NCI-H1436 (cell line): ENCODE results near the gene BMP7.
"Not testable (repeated sequence)": the region's sequence is repeated elsewhere in the genome, so short reads cannot be mapped to it uniquely, and the experiment has no call there.

ENCODE experiments used
- DNase-seq: peaks from one replicate; lab custom pipeline; 2025; lab: John Stamatoyannopoulos, UW

BMP7 gene

DNA sequence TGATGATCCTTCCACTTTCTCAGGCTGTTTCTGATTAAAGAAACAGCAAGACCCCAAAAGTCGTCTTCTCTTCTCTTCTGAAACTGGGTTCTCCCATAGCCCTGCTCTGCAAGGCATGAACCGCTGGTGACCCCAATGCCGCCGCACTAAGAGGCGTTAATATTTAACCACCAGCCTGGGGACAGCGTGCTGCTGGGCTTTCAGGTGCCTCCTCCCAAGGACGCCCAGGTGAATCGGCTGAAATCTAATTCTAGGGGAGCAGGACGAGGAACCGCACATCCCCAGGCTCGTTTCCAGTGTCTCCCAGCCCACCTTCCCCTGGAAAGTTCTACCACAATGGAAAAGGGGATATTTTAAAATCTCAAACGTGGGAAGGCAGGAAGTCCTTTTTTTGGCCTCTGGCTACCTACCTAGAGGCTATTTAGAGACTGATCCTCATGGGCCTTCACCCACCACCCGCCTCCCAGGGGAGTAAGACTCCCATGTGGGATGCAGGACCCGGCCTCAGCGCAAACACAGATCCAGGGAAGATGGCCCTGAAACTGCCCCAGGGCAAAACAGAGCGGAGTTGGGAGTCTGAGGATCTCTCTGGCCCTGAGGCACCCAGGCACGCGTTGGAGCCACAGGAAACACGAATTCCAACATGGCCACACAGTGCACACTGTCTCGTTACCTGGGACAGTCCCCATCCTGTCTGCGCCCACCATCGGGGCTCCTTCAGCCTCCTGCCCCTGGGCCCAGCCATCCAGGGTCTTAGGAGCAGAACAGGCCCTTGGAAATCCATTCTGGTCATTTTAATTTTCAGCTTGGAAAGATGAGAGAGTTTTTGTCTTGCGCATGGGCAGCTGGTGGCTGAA is 56.2 kb downstream of the BMP7 start:
- DNase-seq: no peak

DNA sequence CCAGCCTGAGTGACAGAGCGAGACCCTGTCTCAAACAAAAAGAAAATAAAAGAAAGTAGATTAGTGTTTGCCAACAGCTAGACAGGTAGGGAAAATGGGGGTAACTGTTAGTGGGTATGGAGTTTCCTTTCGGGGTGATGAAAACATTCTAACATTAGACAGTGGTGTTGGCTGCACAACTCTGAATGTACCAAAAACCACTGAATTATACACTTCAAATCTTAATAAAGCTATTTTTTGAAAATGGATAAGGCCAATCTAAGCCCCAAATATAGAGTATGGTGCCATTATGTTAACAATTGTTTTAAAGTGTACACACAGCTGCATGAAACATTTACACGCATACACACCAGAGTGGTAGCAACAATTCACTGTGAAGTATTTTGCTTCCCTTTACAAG is 57.0 kb downstream of the BMP7 start:
- DNase-seq: no peak

DNA sequence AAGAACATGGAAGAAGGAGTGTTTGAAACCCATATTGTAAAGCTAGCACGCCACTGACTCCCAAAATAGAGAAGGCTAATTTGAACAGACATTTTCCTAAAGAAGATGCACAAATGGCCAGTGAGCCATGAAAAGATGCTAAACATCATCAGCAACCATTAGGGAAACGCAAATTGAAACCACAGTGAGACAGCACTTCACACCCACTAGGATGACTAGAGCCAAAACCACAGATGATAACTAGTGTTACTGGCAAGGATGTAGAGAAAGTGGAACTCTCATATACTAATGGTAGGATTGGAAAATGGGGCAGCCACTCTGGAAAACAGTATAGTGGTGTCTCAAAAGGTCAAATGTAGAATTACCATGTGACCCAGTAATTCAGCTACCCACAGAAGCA is 58.2 kb downstream of the BMP7 start:
- no peak for DNase-seq

DNA sequence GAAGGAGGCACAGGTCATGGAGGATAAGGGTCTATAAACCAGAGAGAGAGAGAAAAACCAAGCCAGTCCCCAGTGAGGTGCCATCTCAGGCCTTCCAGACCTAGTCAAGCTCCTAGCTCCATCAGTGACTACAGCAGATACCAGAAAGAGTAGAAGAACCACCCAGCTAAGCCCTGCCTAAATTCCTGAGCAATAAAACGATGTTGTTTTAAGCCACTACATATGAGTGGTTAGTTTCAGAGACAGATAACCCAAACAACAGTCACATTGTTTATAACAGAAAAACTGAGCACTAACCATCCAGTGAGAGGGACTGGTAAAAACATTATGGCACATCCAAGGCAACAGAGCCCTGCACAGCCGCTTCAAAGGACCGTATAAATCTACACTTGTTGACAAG is 59.2 kb downstream of the BMP7 start:
- no peak for DNase-seq

DNA sequence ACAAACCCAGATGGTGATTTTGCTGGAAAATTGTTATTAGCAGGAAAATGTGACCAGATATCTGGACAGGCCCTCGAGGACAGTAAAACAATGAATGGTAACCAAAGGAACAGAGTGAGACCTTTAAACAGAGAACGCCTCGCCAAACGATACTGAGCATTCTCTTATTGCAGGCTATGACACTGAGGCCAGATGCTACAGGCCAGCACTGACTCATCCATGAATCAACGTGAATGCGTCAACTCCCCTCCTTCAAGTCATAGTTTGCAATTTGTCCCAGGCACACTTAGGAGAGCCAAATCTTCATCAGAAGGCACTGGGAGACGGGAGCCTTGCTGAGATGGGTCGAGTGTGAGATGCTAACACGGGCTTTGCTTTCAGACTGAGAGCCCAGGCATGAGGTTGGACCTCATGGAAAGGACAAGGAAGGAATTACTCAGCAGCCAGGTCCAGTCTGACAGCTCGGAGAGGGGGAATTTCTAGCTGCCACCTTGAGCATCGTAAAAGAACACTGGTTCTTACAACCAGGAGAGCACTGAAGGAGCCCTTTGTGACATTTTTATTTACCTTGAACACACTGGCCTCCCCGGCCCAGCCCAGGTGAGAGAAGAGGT is 60.7 kb downstream of the BMP7 start:
- no peak for DNase-seq

DNA sequence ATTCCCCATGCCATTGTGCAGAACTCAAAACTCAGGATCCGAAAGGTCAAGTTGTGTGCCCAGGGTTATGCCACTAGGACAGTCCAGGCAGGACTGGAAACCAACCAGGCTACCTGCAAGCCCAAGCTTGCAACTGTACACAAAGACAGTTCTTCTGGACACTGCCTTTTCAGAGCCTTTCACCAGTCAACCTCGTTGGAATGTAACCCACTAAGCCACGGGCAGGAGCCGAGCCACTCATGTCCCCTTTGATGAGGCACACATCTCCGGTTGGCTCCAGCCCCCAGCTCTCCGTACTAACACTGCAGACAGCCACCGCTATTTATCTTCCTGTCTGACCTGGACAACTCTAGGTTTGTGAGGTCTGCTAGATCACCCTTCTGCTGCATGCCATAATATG is 62.5 kb downstream of the BMP7 start:
- no peak for DNase-seq

DNA sequence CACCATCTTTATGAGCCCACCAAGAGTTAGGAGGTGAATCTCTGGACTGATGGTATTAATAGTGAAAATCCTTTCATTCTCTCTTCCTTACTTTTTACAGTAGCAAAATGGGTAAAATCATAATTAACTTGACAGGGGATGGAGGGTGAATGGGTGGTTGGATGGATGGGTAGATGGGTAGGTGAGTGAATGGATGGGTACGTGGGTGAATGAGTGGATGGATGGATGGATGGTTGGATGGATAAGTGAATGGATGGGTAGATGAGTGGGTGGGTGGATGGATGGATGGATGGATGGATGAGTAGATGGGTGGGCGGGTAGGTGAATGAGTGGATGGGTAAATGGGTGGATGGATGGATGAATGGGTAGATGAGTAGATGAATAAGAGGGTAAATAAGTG is 63.2 kb downstream of the BMP7 start:
- no peak for DNase-seq

DNA sequence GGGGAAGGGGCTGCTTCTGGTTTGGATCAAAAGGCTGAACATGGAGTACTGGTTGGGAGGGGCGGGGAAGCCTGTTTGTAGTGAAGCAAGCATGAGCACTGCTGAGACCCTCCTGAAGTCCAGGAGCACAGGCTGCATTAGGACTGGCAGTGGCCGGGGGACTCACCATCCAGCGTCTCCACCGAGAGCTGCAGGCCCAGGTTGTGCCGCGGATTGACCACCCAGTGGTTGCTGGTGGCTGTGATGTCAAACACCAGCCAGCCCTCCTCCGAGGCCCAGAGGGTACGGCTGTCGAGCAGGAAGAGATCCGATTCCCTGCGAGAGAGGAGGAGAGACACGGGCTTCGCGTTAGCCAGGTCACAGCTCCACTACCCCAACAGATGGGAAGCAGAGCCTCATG is 64.1 kb downstream of the BMP7 start:
- DNase-seq: no peak

DNA sequence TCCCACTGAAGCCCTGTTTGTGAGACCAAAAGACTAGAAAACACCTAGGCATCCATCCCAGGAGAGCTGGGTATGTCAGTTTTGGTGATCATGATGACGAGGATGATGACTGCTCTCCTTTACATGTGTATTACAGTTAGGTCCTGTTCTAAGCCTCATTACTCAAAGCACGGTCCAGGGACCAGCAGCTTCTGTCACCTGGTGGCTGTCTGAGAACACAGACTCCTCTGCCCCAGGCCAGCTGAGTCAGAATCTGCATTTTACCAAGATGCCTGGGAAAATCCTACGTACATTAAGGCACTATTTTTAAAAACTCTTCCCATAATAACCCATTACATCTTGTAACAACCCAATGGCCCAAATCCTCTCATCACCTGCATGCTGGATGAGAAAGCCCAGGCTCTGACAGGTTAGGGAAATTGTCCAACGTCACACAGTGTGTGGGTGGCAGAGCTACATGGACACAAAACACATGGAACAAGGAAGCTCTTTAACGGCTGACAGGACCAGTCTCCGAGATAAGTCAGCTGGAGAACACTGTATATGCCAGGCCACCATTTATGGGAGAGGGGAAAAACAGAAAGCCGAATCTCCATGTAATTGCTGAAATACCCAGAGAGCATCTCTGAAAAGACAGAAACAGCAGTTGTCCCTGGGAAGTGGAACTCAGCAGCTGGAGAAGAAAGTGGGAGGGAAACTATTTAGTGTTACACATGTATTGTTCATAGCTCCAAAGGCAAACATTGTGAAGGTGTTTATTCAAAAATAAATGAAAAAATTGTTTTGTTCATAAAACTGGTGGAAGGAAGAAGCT is 65.4 kb downstream of the BMP7 start:
- no peak for DNase-seq

DNA sequence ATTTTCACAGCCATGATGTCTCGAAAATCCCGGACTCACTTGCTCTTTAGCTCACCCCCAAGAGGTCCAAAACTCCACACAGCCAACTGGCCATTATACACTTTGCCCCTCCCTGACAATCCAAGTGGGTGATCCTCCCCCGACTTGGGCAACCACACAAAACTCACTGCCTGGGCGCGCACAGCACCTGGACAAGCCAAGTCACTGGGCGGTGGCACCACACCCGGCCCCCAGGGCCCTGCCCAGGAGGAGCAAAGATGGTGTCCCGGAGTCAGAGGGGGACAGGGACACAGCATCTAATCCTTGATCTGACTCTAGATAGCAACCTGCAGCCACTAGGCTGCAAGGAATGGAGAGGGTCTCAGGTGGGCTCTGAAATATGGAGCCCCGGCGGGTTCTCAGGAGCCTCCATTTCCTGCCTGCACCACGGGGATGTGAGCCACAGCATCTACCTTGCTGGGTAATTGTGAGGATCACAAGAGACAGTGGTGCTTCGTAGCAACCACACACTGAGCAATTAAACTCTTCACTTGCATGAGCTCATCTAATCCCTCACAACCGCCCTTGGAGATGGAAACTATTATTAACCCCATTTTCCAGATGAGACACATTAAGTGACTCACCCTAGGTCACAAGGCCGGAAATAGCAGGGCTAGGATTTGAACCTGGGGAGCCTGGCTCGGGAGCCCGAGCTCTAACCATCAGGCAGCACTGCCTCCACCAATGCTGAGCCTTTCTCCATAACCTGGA is 66.6 kb downstream of the BMP7 start:
- DNase-seq: no peak

DNA sequence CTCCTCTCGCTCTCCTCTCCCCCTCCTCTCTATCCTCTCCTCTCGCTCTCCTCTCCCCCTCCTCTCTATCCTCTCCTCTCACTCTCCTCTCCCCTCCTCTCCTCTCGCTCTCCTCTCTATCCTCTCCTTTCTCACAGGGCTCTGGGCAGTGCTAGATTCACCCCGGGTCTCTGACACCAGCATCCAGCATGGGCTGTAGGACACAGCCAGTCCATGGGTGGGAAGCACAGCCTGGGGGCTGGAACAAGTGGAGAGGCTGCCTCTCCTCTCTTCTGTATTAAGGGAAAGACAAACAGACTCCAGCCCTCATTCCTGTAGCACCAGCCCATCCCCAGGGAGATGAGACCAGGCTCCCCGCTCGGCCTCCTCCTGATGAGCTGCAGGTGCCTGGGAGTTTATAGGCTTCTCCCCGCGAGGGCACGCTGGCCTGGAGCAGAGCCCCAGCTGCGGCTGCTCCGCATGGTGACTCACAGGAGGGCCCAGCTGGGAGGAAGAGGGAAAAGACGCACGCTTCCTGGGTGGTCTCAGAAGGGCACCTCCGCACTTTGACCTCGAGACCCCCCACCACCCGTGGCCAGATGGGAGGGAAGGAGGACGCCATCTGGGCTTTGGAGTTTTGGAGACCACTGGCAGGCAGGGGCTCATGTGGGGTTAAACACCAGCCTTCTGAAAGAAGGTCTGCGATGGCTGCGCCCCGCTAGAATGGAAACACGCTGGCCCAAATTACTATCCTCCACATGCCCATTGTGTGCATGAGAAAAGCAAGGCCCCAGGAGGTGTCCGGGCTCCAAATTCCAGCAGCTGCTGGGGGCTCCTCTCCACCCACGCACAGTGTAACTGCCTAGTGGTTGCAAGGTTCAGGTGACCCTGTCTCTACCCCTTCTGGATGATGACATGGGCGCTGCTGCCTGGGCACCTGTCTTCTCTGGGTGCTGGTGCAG is 68.0 kb downstream of the BMP7 start:
- DNase-seq: no peak

DNA sequence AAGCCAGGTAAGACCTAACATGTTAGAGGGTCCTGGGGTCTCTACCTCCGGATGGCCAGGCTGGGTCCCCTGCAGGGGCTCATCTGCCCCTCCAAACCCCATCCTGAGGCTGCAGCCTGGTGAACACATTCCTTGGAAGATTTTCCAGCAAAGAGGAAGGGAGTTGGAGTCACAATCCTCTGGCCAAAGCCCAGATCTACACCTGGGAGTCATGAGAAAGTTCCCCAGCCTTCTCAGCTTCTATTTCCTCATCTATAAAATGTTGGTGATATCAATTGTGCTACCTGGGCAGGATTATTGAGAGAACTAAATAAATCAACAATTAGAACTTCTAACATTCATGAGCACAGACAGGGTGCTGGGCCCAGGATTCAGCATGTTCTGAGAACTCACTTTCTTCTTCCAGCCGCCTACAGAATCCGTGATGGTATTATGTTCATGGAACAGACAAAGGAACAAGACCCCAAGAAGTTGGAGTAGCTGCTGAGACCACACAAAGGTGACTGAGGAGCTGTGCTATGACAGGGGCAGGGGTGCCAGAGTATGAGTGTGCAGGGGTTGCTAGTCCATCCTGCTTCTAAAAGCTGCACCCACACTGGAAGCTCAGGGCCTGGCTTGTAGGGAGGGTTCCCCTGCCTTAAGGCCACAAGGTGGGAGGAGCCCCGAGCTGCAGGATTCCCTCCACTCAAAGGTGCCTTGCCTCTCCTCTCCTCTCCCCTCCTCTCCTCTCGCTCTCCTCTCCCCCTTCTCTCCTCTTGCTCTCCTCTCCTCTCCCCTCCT is 68.9 kb downstream of the BMP7 start:
- DNase-seq: no peak

DNA sequence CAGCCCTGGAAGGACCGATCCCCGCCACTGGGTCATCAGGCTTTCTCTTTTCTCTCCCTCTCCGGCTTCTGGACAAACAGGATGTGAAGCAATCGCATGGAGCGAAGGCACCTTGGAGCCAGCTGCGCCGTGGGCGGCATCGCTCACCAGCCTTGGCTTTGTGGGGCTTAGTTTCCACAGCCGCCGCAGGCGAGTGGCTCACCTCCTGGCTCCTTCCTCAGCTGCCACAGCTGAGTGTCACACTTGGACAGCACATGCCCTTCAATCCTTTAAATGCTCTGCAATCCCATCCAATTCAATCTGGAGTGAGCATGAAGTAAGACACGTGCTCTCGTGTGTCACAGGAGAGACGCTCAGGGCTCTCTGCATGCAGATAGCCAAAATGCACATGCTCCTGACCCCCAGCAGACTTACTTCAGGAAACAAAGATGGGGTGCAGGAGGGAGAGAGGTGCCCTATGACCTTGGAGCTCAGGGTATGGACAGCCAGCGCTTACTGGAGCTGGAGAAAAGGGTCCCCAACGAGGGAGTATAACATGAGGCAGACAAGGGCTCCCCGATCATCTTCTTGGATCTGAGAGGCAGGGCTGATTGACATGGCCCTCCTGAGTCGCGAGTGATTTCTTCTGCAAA is 70.9 kb downstream of the BMP7 start:
- no peak for DNase-seq

DNA sequence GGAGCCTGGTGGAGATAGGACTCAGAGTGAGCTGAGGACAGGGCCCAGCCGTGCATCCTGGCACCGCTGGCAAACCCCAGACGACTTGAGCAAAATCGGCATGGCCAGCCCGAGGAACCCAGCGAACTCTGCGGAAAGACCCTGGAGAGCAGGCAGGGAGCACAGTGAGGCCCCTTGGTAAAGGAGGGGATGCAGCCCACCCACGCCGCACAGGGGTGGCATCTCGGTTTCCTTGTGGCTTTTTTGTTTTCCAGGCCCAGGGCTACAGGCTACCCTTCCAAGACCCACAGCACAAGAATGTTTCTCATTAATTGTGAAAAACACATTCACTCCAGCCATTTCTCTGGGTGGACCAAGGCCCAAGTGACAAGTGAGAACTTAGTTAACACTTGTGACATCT is 71.4 kb downstream of the BMP7 start:
- no peak for DNase-seq

DNA sequence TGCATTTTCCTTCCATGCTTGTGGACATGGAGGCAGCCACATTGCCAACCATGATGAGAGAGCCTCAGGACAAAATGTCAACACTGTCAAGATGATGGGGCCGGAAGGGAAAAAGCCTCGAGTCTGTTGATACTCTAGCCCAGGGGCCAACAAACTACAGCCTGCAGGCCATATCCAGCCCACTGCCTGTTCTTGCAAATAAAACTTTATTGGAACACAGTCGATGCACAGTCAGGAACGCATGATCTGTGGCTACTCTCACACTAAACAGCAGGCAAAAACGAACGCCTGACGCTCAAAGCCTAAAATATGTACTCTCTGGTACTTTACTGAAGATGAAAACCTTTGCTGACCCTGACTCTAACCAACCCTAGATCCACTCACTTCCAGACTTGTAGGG is 72.3 kb downstream of the BMP7 start:
- DNase-seq: no peak

DNA sequence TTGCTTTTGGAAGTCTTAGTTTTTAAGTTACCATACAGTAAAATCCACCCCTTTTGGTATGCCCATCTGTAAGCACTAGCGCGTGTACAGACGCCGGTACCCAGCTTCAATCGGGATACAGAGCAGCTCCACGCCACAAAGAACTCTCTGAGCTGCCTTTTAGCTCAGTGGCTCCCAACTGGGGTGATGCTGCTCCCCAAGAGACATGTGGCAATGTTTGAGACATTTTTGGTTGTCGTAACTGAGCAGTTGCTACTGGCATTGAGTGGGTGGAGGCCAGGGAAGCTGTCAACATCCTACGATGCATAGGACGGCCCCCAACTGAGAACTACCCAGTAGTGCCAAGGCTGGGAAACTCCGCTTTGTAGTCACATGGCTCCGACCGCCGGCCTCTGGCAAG is 73.3 kb downstream of the BMP7 start:
- no peak for DNase-seq

DNA sequence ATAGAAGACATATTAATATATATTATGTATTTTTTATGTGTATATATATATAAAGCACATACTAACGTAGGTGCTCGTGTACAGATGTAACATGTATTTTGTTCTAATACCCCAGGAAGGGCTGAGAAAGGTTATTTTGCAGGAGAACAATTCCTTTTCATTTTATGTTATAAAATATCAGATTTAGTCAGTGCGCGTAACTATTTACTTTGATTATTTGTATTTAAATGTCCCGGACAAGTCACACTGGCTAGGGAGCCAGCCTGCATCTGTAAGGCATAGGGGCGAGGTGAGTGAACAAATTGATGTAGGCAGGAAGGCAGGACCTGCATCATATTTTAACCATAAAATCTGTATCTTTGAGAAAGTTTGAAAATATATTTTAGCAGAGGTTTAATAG is 74.1 kb downstream of the BMP7 start:
- no peak for DNase-seq

DNA sequence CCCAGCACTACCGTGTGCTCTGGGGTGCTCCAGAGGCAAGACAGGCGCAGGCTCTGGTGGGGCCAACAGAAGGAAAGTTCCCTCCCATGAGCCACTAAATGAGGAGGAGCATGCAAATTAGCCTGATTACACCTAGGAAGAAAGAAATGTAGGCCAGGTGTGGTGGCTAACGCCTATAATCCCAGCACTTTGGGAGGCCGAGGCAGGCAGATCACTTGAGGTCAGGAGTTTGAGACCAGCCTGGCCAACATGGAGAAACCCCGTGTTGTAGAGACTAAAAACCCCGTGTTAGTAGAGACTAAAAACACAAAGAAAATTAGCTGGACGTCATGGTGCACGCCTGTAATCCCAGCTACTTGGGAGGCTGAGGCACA is 75.2 kb downstream of the BMP7 start:
- not testable (repeated sequence) for DNase-seq

DNA sequence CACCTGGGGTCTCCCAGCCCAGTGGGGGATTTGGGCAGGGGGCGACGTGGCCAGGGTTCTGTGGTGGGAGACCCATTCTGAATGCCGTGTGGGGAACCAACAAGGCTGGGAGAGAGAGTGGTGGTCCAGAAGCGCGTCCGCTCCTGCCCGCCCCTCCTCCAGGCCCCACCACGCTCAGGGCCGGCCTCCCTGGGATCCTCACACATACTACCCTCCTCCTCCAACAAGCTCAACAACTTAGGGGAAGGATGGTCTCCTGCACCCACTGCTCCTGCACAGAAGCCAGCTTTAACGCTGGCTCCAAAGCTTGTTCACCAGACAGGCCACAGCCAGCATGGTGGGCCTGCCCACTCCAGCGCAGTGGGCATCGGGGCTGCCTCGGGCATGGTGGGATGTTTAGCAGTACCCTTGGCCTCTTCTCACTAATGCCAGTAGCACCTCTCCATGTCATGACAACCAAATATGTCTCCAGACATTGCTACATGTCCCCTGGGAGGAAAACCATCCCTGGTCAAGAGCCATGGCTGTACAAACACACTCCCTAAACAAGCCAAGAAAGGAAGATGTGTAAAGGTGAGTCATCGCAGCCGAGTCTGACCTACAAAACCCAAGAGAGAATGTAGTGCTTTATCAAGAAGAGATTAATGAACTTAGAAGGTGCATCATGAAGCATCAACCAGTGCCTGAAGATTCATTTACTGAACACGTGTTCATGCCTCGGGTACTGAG is 75.7 kb downstream of the BMP7 start:
- no peak for DNase-seq
